Measurements from ENCODE around the gene CELF2.

The CELF2 gene

DNA sequence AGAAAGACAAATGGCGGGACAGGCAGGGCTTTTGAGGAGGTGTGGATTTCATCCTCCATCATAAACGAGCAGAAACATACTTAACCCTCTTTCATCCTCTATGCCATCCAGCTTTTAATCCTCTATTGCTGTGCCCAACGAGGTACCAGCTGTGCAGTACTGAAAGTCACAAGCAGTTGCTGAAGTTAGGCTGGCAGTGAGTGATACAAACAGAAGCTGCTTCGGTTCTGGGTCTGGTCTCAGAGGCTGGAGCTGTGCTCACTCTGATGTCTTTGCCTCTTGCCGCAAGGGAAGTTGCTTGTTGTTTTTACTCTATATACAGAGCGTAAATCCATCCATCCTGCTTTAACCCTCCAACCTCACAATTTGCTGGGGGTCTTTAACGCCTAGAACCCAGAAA is 235.2 kb downstream of the CELF2 start:
- H3K79me2 ChIP-seq (ENCODE audit: control insufficient read depth, insufficient read depth, low read length, unreplicated experiment), result no peaks in the 10 kb centered on the region
- no peak overlapping the region for H3K4me3 ChIP-seq (ENCODE audit: low read depth, low read length)
- no peaks in the 10 kb centered on the region for H3K36me3 ChIP-seq (ENCODE audit: insufficient read depth, low read length)
- no peak overlapping the region for H3K27ac ChIP-seq (ENCODE audit: low read depth, low read length)
- no peaks in the 10 kb centered on the region for H3K4me1 ChIP-seq (ENCODE audit: control insufficient read depth, insufficient read depth, low read length, unreplicated experiment)
- H2AFZ ChIP-seq (ENCODE audit: low read length, unreplicated experiment), result no peak overlapping the region
- H3K27me3 ChIP-seq (ENCODE audit: insufficient read depth, low read length), result no peaks in the 10 kb centered on the region

- Histone ChIP-seq H3K36me3 (ENCODE audit: insufficient read depth, low read length) (no peaks in the 10 kb centered on the region), H3K27me3 (ENCODE audit: insufficient read depth, low read length) (no peaks in the 10 kb centered on the region), H3K27ac (ENCODE audit: low read depth, low read length) (no peak overlapping the region), H3K4me1 (ENCODE audit: control insufficient read depth, insufficient read depth, low read length, unreplicated experiment) (no peaks in the 10 kb centered on the region), H3K79me2 (ENCODE audit: control insufficient read depth, insufficient read depth, low read length, unreplicated experiment) (no peaks in the 10 kb centered on the region), H3K4me3 (ENCODE audit: low read depth, low read length) (no peak overlapping the region), H2AFZ (ENCODE audit: low read length, unreplicated experiment) (no peak overlapping the region)
These were observed 235.8 kb downstream of the CELF2 start for GRCh38 chr10:11253385-11254002.

DNA sequence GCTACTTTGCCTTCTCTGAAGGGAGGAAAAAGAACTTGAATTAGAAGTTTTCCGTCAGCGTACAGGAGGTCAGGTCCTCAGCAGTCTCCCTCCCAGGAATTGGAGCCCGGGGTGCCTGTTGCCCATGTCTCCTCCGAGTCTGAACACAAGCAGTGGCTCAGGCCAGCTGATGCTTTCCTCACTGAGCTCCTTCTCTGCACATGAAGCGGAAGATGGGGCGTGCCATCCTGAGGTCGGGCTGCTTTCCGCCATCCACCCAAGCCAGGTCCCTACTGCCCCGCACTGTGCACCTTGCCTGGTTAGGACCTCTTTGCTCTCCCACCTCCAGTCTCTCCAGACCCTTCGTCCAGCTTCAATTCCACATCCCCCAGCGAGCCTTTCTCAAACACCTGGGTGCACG is 237.5 kb downstream of the CELF2 start:
- no peak overlapping the region for H3K4me3 ChIP-seq (ENCODE audit: low read depth, low read length)
- no peaks in the 10 kb centered on the region for H3K4me1 ChIP-seq (ENCODE audit: control insufficient read depth, insufficient read depth, low read length, unreplicated experiment)
- H3K27me3 ChIP-seq (ENCODE audit: insufficient read depth, low read length), result no peaks in the 10 kb centered on the region
- no peaks in the 10 kb centered on the region for H3K79me2 ChIP-seq (ENCODE audit: control insufficient read depth, insufficient read depth, low read length, unreplicated experiment)
- no peaks in the 10 kb centered on the region for H3K36me3 ChIP-seq (ENCODE audit: insufficient read depth, low read length)
- H3K27ac ChIP-seq (ENCODE audit: low read depth, low read length), result no peak overlapping the region
- H2AFZ ChIP-seq (ENCODE audit: low read length, unreplicated experiment), result no peak overlapping the region

- Histone ChIP-seq H3K4me1 (ENCODE audit: control insufficient read depth, insufficient read depth, low read length, unreplicated experiment) (no peaks in the 10 kb centered on the region), H3K27me3 (ENCODE audit: insufficient read depth, low read length) (no peaks in the 10 kb centered on the region), H3K27ac (ENCODE audit: low read depth, low read length) (no peak overlapping the region), H2AFZ (ENCODE audit: low read length, unreplicated experiment) (no peak overlapping the region), H3K4me3 (ENCODE audit: low read depth, low read length) (no peak overlapping the region), H3K36me3 (ENCODE audit: insufficient read depth, low read length) (no peaks in the 10 kb centered on the region), H3K79me2 (ENCODE audit: control insufficient read depth, insufficient read depth, low read length, unreplicated experiment) (no peaks in the 10 kb centered on the region)
These were observed 238.2 kb downstream of the CELF2 start for GRCh38 chr10:11255796-11256444.

DNA sequence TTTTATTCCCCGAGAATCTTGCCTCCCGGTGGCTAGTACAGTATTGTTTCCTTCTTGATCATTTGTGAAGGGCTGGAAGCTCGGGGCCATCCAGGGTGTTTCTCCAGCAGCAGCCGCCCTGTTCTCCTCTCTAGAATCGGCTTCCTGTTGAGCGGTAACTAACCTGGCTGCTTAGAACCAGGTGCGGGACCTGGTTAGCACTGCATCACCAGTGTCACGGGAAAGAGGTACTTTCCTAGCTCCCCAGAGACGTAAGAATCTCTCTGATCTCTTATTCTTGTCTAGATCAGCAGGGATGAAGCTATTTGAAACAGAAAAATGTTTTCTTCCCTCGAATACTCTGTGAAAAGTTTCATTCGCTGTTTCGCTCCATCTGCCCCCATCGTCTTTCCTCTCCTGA is 239.2 kb downstream of the CELF2 start:
- H3K27me3 ChIP-seq (ENCODE audit: insufficient read depth, low read length), result no peaks in the 10 kb centered on the region
- no peak overlapping the region for H2AFZ ChIP-seq (ENCODE audit: low read length, unreplicated experiment)
- H3K4me3 ChIP-seq (ENCODE audit: low read depth, low read length), result no peak overlapping the region
- H3K4me1 ChIP-seq (ENCODE audit: control insufficient read depth, insufficient read depth, low read length, unreplicated experiment), result no peaks in the 10 kb centered on the region
- H3K79me2 ChIP-seq (ENCODE audit: control insufficient read depth, insufficient read depth, low read length, unreplicated experiment), result no peaks in the 10 kb centered on the region
- H3K36me3 ChIP-seq (ENCODE audit: insufficient read depth, low read length), result no peaks in the 10 kb centered on the region
- no peak overlapping the region for H3K27ac ChIP-seq (ENCODE audit: low read depth, low read length)

- no peaks in the 10 kb centered on the region for H3K4me1 ChIP-seq (ENCODE audit: control insufficient read depth, insufficient read depth, low read length, unreplicated experiment)
- H3K36me3 ChIP-seq (ENCODE audit: insufficient read depth, low read length), result no peaks in the 10 kb centered on the region
These were observed 239.9 kb downstream of the CELF2 start for GRCh38 chr10:11257440-11258090.

GRCh38 chr10:11260170-11260569 is 242.5 kb downstream of the CELF2 start:
- Histone ChIP-seq H3K4me3 (ENCODE audit: low read depth, low read length) (no peak overlapping the region), H3K4me1 (ENCODE audit: control insufficient read depth, insufficient read depth, low read length, unreplicated experiment) (no peaks in the 10 kb centered on the region), H3K79me2 (ENCODE audit: control insufficient read depth, insufficient read depth, low read length, unreplicated experiment) (no peaks in the 10 kb centered on the region), H3K27me3 (ENCODE audit: insufficient read depth, low read length) (no peaks in the 10 kb centered on the region), H2AFZ (ENCODE audit: low read length, unreplicated experiment) (no peak overlapping the region), H3K27ac (ENCODE audit: low read depth, low read length) (no peak overlapping the region), H3K36me3 (ENCODE audit: insufficient read depth, low read length) (no peaks in the 10 kb centered on the region)

More at GRCh38 chr10:11257440-11258090, 239.9 kb downstream of the CELF2 start:
- Histone ChIP-seq H3K27ac (ENCODE audit: low read depth, low read length) (no peak overlapping the region), H2AFZ (ENCODE audit: low read length, unreplicated experiment) (no peak overlapping the region), H3K79me2 (ENCODE audit: control insufficient read depth, insufficient read depth, low read length, unreplicated experiment) (no peaks in the 10 kb centered on the region), H3K27me3 (ENCODE audit: insufficient read depth, low read length) (no peaks in the 10 kb centered on the region), H3K4me3 (ENCODE audit: low read depth, low read length) (no peak overlapping the region)

DNA sequence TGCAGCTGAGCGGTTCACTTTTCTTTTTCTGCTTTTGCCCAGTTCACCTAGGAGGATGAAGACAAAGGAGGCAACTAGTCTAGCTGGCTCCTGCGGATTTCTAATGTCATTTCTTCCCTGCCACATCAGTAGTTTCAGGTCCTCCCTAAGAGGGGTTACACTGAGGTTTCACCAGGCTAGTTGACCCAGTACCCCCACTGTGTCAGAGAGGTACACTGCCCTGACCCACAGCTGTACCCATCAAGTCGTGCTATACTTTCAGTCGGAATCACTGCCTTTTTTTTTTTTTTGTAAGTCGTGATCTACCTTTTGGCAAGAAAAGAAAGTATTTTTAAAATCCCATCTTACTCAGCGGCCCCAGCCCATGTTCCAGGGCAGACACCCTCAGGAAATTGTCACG is 243.5 kb downstream of the CELF2 start:
- no peaks in the 10 kb centered on the region for H3K79me2 ChIP-seq (ENCODE audit: control insufficient read depth, insufficient read depth, low read length, unreplicated experiment)
- H3K4me1 ChIP-seq (ENCODE audit: control insufficient read depth, insufficient read depth, low read length, unreplicated experiment), result no peaks in the 10 kb centered on the region
- H3K4me3 ChIP-seq (ENCODE audit: low read depth, low read length), result no peak overlapping the region
- H3K36me3 ChIP-seq (ENCODE audit: insufficient read depth, low read length), result no peaks in the 10 kb centered on the region
- no peak overlapping the region for H3K27ac ChIP-seq (ENCODE audit: low read depth, low read length)
- H2AFZ ChIP-seq (ENCODE audit: low read length, unreplicated experiment), result no peak overlapping the region
- H3K27me3 ChIP-seq (ENCODE audit: insufficient read depth, low read length), result no peaks in the 10 kb centered on the region

DNA sequence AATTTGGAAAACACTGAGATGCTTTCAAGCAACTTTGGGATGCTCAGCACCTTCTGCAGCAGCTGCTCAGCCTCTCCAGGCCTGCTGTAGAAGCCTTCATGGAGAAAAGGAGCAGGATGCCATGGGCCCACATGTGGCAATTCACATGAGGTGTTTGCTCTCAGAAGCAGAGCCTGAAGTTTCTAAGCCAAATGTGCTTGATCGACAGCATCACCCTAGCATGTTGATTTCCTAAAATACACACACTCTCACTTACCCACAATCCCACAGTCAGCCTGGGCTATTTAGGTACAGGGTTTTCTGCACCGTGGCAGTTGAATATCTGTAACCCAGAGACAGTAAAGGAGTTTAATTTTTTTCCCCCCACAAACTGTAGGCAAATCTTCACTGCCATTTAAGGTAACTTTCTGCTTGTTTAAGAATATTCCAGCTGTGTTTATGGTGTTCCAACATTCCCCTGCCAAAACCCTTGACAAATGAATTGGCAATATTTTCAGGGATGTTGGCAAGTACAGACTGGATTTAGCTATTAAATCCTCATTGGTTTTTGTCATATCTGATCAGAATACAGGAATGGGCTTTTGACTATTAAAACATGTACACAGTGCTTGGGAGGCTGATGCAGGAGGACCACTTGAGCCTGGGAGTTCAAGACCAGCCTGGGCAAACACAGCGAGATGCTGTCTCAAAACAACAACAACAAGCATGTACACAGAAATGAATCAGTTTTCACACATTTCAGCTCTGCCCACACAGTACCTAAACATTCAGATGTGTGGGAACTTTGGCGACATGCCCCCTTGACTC is 244.2 kb downstream of the CELF2 start:
- Histone ChIP-seq H2AFZ (ENCODE audit: low read length, unreplicated experiment) (no peak overlapping the region), H3K79me2 (ENCODE audit: control insufficient read depth, insufficient read depth, low read length, unreplicated experiment) (no peaks in the 10 kb centered on the region)

DNA sequence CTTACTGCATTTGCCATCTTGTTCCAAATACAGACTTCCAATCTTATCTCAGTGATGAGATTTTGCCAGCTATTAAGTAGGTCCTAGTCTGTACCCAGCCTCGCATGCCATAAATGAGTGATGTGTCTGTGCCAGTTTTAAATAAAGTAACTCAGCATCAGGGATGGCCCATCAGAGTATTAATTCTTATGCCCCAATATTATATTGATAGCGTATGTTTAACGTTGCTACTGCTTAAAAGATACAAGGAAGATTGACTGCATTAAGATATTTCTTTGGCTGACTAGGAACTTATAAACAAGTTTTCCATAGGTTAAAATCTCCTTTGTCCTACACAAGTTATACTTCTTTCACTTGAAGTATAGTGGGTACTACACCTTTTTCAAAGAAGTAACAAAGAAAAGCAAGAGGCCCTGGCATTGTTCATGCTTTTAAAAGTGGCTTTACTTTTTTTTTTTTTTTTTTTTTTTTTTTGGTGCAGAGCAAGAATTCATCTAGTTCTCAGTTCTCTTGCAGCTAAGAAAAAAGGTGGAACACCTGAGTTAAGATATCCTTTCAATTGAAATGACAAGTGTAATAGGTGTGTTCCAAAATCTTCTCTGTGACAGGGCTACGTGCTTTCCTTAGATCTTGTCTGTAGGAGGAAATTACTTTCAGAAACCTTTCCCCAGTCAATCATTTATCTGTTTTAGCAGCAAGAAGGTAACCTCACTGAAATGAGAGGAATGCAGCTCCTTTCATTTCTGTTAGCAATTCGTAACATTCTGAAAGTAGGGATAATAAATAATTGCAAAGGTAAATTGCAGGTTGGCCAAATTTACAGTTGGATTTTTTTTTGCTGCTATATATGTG is 245.0 kb downstream of the CELF2 start:
- H3K27ac ChIP-seq (ENCODE audit: low read depth, low read length), result no peak overlapping the region
- H3K27me3 ChIP-seq (ENCODE audit: insufficient read depth, low read length), result no peaks in the 10 kb centered on the region
- no peaks in the 10 kb centered on the region for H3K36me3 ChIP-seq (ENCODE audit: insufficient read depth, low read length)
- H3K79me2 ChIP-seq (ENCODE audit: control insufficient read depth, insufficient read depth, low read length, unreplicated experiment), result no peaks in the 10 kb centered on the region
- H3K4me3 ChIP-seq (ENCODE audit: low read depth, low read length), result no peak overlapping the region
- no peaks in the 10 kb centered on the region for H3K4me1 ChIP-seq (ENCODE audit: control insufficient read depth, insufficient read depth, low read length, unreplicated experiment)
- H2AFZ ChIP-seq (ENCODE audit: low read length, unreplicated experiment), result no peak overlapping the region

More for the DNA sequence above, 244.2 kb downstream of the CELF2 start:
- no peak overlapping the region for H3K4me3 ChIP-seq (ENCODE audit: low read depth, low read length)
- H3K4me1 ChIP-seq (ENCODE audit: control insufficient read depth, insufficient read depth, low read length, unreplicated experiment), result no peaks in the 10 kb centered on the region
- no peaks in the 10 kb centered on the region for H3K27me3 ChIP-seq (ENCODE audit: insufficient read depth, low read length)
- no peaks in the 10 kb centered on the region for H3K36me3 ChIP-seq (ENCODE audit: insufficient read depth, low read length)
- no peak overlapping the region for H3K27ac ChIP-seq (ENCODE audit: low read depth, low read length)

All from ACC112 (cell line).